ENCODE measurements around the gene NAA80.
"Not testable (repeated sequence)": the region's sequence is repeated elsewhere in the genome, so short reads cannot be mapped to it uniquely, and the experiment has no call there.

NAA80 gene

DNA sequence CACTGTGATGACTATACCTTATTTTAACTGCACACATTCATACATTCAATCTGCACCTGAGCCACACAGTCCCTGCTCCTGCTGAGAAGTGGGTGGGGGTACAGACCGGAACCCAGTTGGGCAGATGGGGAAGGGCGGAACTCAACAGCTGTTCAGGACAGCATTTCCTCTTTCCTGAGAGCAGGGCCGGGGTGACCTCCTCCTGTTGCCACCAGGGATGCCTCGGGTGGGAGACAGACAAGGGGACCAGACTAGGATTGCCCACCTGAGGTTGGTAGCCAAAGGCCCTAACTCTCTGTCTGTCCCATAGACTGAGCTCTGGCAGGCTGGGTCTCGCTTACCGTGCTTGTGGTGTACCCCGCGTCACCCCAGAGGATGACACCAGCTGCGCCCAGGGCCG is 19.4 kb upstream of the NAA80 start:
- TF ChIP-seq, protein P1, sequence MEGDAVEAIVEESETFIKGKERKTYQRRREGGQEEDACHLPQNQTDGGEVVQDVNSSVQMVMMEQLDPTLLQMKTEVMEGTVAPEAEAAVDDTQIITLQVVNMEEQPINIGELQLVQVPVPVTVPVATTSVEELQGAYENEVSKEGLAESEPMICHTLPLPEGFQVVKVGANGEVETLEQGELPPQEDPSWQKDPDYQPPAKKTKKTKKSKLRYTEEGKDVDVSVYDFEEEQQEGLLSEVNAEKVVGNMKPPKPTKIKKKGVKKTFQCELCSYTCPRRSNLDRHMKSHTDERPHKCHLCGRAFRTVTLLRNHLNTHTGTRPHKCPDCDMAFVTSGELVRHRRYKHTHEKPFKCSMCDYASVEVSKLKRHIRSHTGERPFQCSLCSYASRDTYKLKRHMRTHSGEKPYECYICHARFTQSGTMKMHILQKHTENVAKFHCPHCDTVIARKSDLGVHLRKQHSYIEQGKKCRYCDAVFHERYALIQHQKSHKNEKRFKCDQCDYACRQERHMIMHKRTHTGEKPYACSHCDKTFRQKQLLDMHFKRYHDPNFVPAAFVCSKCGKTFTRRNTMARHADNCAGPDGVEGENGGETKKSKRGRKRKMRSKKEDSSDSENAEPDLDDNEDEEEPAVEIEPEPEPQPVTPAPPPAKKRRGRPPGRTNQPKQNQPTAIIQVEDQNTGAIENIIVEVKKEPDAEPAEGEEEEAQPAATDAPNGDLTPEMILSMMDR (IDR thresholded peaks at IDR 0.05; ENCODE audit: low read depth, low read length): no peak
- no peak overlapping the region for H3K4me3 ChIP-seq (ENCODE audit: low read depth, low read length)

DNA sequence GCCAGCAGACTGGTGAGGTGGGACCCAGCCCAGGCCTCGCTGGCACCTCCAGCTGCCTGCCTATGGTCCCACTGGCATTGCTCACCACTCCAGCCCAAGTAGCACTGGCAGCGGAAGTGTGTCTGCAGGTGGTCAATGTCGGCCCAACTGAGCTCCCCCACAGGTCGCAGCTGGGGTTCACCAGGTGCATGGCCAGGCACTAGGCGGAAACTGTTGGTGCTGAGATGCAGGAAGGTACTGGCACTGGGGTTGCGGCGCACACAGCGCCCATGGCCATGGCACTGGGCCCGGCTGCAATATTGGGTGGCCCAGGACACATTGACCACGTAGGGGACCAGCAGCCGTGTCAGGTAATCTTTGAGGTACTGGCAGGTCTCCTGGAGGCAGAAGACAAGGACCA is 19.0 kb upstream of the NAA80 start:
- TF ChIP-seq, protein P1 (IDR thresholded peaks at IDR 0.05; ENCODE audit: low read depth, low read length): no peak
- H3K4me3 ChIP-seq (ENCODE audit: low read depth, low read length): no peak overlapping the region

DNA sequence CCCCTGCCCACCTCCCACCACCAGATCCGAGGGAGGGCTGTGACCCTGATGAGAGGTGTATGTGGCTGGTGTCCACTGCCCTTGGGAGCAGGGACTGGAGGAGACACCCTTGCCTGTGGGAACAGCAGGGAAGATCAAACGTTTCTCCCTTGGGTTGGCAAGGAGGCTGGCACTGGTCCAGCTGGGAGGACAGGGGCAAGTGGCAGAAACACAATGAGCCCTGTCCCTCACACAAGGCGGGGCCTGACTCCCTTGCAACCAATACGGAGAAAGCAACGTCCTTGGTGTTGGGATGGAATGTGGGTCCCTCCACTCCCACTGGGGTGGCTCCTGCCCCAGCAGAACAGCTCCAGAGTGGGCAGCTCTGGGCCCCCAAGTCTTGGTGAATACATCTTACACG is 18.1 kb upstream of the NAA80 start:
- H3K4me3 ChIP-seq (ENCODE audit: low read depth, low read length): no peak overlapping the region
- TF ChIP-seq, protein P1 (IDR thresholded peaks at IDR 0.05; ENCODE audit: low read depth, low read length): no peak

- no peak overlapping the region for H3K4me3 ChIP-seq (ENCODE audit: low read depth, low read length)
- TF ChIP-seq, protein P1 (IDR thresholded peaks at IDR 0.05; ENCODE audit: low read depth, low read length): no peak
These were observed 17.5 kb upstream of the NAA80 start for GRCh38 chr3:50316657-50317242.

DNA sequence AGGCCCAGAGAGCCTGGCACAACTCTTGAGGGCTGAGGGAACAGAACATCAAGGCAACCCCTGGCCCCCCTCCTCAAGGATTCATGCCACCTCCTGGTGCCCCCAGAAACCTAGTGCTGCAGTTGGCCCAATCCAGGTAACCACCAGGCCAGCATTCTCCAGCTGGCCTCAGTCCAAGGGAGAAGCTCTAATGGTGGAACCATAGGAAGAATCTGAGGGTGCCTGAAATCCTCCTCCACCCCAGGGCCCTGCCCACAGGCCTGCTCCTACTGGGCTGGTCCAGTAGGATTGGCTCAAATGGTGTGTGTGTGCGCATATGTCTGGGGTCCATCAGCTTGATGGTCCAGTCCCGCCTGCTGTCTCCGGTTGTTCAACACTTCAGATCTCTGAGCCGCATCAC is 15.6 kb upstream of the NAA80 start:
- TF ChIP-seq, protein P1 (IDR thresholded peaks at IDR 0.05; ENCODE audit: low read depth, low read length): no peak
- H3K4me3 ChIP-seq (ENCODE audit: low read depth, low read length): no peak overlapping the region

DNA sequence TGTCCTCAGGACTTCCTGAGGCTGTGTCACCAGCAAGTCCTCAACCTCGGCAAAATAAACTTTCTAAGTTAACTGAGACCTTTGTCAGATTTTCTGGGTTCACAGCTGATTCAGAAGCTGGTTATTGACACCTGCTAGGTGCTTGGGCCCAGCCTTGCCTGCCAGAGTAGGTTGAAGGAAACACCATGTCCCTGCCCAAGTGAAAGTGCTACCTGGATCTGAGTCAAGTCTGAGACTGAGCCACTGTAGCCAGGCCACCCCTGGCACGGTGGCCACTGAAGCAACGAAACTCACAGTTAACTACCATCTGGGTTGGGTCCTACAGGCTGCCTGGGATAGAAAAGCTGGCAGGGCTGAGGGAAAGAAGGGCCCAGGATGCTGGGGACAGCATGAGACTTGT is 15.1 kb upstream of the NAA80 start:
- TF ChIP-seq, protein P1 (IDR thresholded peaks at IDR 0.05; ENCODE audit: low read depth, low read length): no peak
- no peak overlapping the region for H3K4me3 ChIP-seq (ENCODE audit: low read depth, low read length)

DNA sequence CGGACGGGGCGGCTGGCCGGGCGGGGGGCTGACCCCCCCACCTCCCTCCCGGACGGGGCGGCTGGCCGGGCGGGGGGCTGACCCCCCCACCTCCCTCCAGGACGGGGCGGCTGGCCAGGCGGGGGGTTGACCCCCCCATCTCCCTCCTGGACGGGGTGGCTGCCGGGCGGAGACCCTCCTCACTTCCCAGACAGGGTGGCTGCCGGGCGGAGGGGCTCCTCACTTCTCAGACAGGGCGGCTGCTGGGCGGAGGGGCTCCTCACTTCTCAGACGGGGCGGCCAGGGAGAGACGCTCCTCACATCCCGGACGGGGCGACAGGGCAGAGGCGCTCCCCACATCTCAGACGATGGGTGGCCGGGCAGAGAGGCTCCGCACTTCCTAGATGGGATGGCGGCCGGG is 12.8 kb upstream of the NAA80 start:
- not testable (repeated sequence) for H3K4me3 ChIP-seq (ENCODE audit: low read depth, low read length)

DNA sequence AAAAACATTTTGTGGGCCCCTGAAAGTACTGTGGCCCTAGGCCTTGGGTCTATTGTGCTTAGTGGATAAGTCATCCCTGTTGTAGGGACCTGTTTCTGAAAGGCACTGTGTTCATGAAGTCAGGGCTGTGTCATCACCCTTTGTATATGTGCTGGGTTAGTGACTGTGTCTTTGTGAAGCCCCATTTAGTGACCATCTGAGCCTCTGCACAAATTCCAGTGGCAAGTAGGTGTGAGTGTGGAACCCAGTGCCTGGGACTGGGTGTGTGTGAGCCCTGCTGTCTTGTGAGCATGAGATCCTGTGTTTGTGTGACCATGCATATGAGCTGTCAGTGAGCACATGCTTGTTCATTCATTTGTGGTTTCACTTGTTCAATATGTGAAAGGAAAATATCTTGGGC is 5.4 kb upstream of the NAA80 start:
- TF ChIP-seq, protein P1 (IDR thresholded peaks at IDR 0.05; ENCODE audit: low read depth, low read length): no peak
- H3K4me3 ChIP-seq (ENCODE audit: low read depth, low read length): no peak overlapping the region

Measured in WI38 (cell line).